B cell (primary cell): ENCODE results near the gene LRRC10B. TPM values are rescaled to one million over a fixed set of nuclear protein-coding genes. Genes with fewer than 3 reads are reported as not detected.
"Not testable (repeated sequence)": the region's sequence is repeated elsewhere in the genome, so short reads cannot be mapped to it uniquely, and the experiment has no call there.

Experiments used
- ATAC-seq: fragments of 200-7000 bp; cut with Tn5 transposase; one replicate; pipeline ENCODE4 v1.10.0; 2021; ENCODE audit warnings: low read depth, mild to moderate bottlenecking, moderate number of reproducible peaks, moderate library complexity
- CTCF ChIA-PET: fragments of 350-600 bp; sonication (Branson Sonifier 250); formaldehyde crosslinking; loops from one replicate; lab custom pipeline; 2021; ENCODE audit warnings: antibody characterized with exemption, inconsistent platforms; lab: Charles Lee
- POLR2A ChIA-PET: fragments of 350-600 bp; sonication (Branson Sonifier 250); formaldehyde crosslinking; loops from one replicate; lab custom pipeline; 2021; ENCODE audit warnings: antibody characterized with exemption; lab: Charles Lee
- DNase-seq: peaks from one replicate; pipeline ENCODE4 v3.0.0; 2013
- H2AFZ ChIP-seq: 2 replicates; pipeline ENCODE4 v1.6.1; 2012; ENCODE audit warnings: mild to moderate bottlenecking, low read depth, low read length; ENCODE audit not compliant: insufficient read depth, poor library complexity, severe bottlenecking
- H3K27ac ChIP-seq, 2 donors: 1 replicate in 1 of 2; 2 replicates in 1 of 2; pipeline ENCODE4 v1.5.1; 2012 to 2013; ENCODE audit warnings: low read length in 2 of 2, mild to moderate bottlenecking in 2 of 2, moderate library complexity in 1 of 2
- H3K27me3 ChIP-seq, 4 experiments: fragments of 200-600 bp in 1 of 4; sonication (generic) in 1 of 4; replicated peaks in 1 of 4; 1 replicate in 2 of 4; 2 replicates in 2 of 4; pipeline versions ENCODE4 v1.6.1 to v1.7.0; 2013 to 2016; ENCODE audit warnings: low read length in 3 of 4, mild to moderate bottlenecking in 2 of 4, mixed read lengths in 1 of 4, moderate library complexity in 1 of 4; ENCODE audit not compliant: insufficient read depth in 4 of 4, control insufficient read depth in 3 of 4; ENCODE audit errors: control extremely low read depth in 1 of 4
- H3K36me3 ChIP-seq, 2 experiments: replicated peaks in 1 of 2; 1 replicate in 1 of 2; 2 replicates in 1 of 2; pipeline versions ENCODE4 v1.6.1 to v1.7.1; 2013; ENCODE audit warnings: low read length in 1 of 2; ENCODE audit not compliant: insufficient read depth in 2 of 2, control insufficient read depth in 1 of 2; ENCODE audit errors: control extremely low read depth in 1 of 2, extremely low read depth in 1 of 2
- H3K4me1 ChIP-seq, 2 donors: fragments of 200-600 bp in 1 of 2; sonication (generic) in 1 of 2; 1 replicate in 1 of 2; 2 replicates in 1 of 2; pipeline versions ENCODE4 v1.5.1 to v1.6.1; 2013 to 2017; ENCODE audit warnings: low read length in 2 of 2; ENCODE audit not compliant: control insufficient read depth in 2 of 2, insufficient read depth in 2 of 2
- H3K4me2 ChIP-seq: replicated peaks from 2 replicates; pipeline ENCODE3; 2012; ENCODE audit warnings: mild to moderate bottlenecking, low read depth, low read length; ENCODE audit not compliant: poor library complexity, severe bottlenecking
- H3K4me3 ChIP-seq, 5 experiments: fragments of 200-600 bp in 1 of 5; sonication (generic) in 1 of 5; 1 replicate in 3 of 5; 2 replicates in 2 of 5; pipeline versions ENCODE4 v1.5.1 to v1.7.0; 2011 to 2016; ENCODE audit warnings: low read length in 4 of 5, mild to moderate bottlenecking in 4 of 5, low read depth in 2 of 5, control low read depth in 1 of 5, moderate library complexity in 1 of 5; ENCODE audit not compliant: insufficient read depth in 1 of 5; ENCODE audit errors: control extremely low read depth in 1 of 5, extremely low read depth in 1 of 5
- H3K79me2 ChIP-seq: fragments of 200-600 bp; sonication (generic); one replicate; pipeline ENCODE4 v1.6.0; 2016; ENCODE audit warnings: low read length; ENCODE audit not compliant: control insufficient read depth, insufficient read depth
- H3K9ac ChIP-seq: fragments of 200-600 bp; sonication (generic); 2 replicates; pipeline ENCODE4 v1.6.1; 2017; ENCODE audit warnings: mild to moderate bottlenecking, low read length, moderate library complexity
- H3K9me3 ChIP-seq, 3 donors: one replicate each; pipeline versions ENCODE4 v1.6.1 to v1.7.1; 2013; ENCODE audit warnings: low read length in 2 of 3; ENCODE audit not compliant: control insufficient read depth in 2 of 3, insufficient read depth in 1 of 3; ENCODE audit errors: control extremely low read depth in 1 of 3
- H4K20me1 ChIP-seq: 2 replicates; pipeline ENCODE4 v1.6.0; 2012; ENCODE audit warnings: mild to moderate bottlenecking, low read length; ENCODE audit not compliant: insufficient read depth, control insufficient read depth, poor library complexity, severe bottlenecking
- H3K27ac Mint-ChIP-seq: one replicate; pipeline ENCODE4 v1.8.0; 2021; ENCODE audit warnings: mixed read lengths
- H3K27me3 Mint-ChIP-seq: one replicate; pipeline ENCODE4 v1.8.0; 2021; ENCODE audit warnings: mixed read lengths
- H3K4me1 Mint-ChIP-seq: one replicate; pipeline ENCODE4 v1.8.0; 2021; ENCODE audit warnings: mixed read lengths
- H3K4me3 Mint-ChIP-seq: one replicate; pipeline ENCODE4 v1.8.0; 2021; ENCODE audit warnings: mixed read lengths
- H3K9me3 Mint-ChIP-seq: one replicate; pipeline ENCODE4 v1.8.0; 2022; ENCODE audit warnings: mixed read lengths; ENCODE audit not compliant: insufficient read depth
- EZH2 ChIP-seq: IDR thresholded peaks from 2 replicates; pipeline ENCODE4 v1.6.1; 2012; ENCODE audit warnings: borderline replicate concordance, low read depth, mild to moderate bottlenecking, moderate library complexity, low read length; ENCODE audit not compliant: insufficient read depth, poor library complexity, severe bottlenecking
- WGBS: methylation state at CpG from one replicate; pipeline ENCODE4 v1.1.5; 2013; ENCODE audit warnings: missing lambda C conversion rate; ENCODE audit not compliant: insufficient coverage; 5-methylcytosine and 5-hydroxymethylcytosine counted together
- intact Hi-C: fragments of 100-400 bp; cut with micrococcal nuclease; formaldehyde crosslinking; loops from one replicate; pipeline ENCODE4 v1.10.0; 2022
- polyA plus RNA-seq: library from polyadenylated mRNA; depleted of rRNA; stranded (reverse); fragments of >200 nt; gene quantifications from 2 replicates; pipeline ENCODE4 v1.2.3, GENCODE V29; 2012
- total RNA-seq, 2 donors: library from RNA; stranded (reverse); fragments of 120-200 nt in 1 of 2; gene quantifications; 1 replicate in 1 of 2; 2 replicates in 1 of 2; pipeline versions ENCODE4 v1.2.3 to v1.2.4, GENCODE V29; 2013 to 2022
- TF ChIP-seq, protein P1 (sequence below): fragments of 200-600 bp; IDR thresholded peaks from one replicate; pipeline ENCODE4 v1.8.0; 2022; ENCODE audit warnings: antibody characterized with exemption, mild to moderate bottlenecking

Gene LRRC10B
- total and polyA plus RNA-seq, 2 donors (not counting 1 experiment from before 2014, with no cell fraction given) = 0.15 TPM; not detected in 1

DNA sequence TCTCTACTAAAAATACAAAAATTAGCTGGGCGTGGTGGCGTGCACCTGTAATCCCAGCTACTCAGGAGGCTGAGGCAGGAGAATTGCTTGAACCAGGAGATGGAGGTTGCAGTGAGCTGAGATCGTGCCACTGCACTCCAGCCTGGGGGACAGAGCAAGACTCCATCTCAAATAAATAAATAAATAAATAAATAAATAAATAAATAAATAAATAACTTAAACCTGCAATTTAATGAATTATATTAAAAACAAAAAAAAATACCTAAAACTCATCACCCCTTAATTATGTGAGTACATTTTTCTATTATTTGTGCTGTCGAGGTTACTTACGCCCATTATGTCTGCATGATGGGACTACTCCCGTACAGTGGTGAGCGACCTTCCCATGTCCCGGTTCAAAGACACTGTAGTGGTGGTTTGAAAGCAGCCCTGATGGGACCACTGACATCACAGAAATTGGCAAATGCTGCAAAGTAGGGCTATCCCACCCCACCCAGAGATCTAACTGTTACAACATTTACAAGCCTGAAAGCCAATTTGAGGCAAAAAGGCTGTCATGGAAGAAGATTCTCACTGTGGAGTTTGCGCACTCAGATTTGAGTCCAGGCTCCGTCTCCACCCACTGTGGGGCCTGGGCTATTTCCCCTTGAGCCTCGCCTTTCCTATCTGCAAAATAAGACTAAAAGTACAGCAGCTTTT is 29.0 kb upstream of the LRRC10B start:
- H3K27me3 Mint-ChIP-seq = peaks cover 11% of the 10 kb centered on the region

DNA sequence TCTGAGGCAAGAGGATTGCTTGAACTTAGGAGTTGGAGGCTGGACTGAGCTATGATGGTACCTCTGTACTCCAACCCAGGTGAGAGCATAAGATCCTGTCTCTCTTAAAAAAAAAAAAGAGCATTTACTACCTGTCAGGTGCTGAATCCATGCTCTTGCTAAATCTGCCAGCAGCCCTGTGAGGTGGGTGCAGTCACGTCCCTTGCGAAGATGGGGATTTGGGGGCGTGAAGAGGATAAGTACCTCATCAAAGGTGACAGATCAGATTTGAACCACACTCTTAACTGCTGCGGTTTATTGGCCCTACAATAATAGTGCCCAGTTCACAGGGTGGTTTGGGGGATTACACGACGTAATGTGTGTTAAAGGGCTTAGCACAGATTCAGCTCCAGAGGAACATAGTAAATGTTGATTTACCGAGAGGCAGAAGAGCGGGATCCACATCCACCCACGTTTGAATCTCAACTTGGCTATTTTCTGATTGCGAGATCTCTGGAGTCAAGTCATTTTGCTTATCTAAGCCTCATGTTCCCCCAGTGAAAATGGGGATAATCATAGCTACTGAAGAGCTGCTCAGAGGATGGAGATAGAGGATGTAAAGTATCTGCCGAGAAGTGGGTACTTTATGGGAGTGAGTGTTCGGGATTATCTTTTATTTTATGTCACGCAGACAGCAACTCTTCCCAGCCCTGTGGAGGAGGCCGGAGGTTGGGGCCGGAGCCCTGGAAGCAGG is 28.1 kb upstream of the LRRC10B start:
- WGBS = 94% methylated on average over 14 of the region's 15 CpGs
- TF ChIP-seq EZH2 = no peak
- TF ChIP-seq, protein P1, sequence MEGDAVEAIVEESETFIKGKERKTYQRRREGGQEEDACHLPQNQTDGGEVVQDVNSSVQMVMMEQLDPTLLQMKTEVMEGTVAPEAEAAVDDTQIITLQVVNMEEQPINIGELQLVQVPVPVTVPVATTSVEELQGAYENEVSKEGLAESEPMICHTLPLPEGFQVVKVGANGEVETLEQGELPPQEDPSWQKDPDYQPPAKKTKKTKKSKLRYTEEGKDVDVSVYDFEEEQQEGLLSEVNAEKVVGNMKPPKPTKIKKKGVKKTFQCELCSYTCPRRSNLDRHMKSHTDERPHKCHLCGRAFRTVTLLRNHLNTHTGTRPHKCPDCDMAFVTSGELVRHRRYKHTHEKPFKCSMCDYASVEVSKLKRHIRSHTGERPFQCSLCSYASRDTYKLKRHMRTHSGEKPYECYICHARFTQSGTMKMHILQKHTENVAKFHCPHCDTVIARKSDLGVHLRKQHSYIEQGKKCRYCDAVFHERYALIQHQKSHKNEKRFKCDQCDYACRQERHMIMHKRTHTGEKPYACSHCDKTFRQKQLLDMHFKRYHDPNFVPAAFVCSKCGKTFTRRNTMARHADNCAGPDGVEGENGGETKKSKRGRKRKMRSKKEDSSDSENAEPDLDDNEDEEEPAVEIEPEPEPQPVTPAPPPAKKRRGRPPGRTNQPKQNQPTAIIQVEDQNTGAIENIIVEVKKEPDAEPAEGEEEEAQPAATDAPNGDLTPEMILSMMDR = no peak
- ChIA-PET CTCF (interaction anchor here (1.0 to 6.9 kb wide), 5 partner anchors 25 to 158 kb away, joined by 3 to 62 read pairs (median 3); no protein-coding TSS in a partner anchor), POLR2A (no interaction called here)
- Histone ChIP-seq H3K9me3 (no peaks in the 10 kb centered on the region), H3K27ac (no peak overlapping the region), H3K4me3 (no peak overlapping the region), H3K36me3 (peaks cover 0 to 2% of the 10 kb centered on the region in 2 experiments), H3K27me3 (peaks cover 0 to 15% (median 0%) of the 10 kb centered on the region in 4 experiments), H3K4me2 (no peak overlapping the region), H3K4me1 (peaks cover 0 to 6% of the 10 kb centered on the region in 2 donors), H2AFZ (no peak overlapping the region), H4K20me1 (no peaks in the 10 kb centered on the region), H3K79me2 (no peaks in the 10 kb centered on the region), H3K9ac (no peak overlapping the region)
- Mint-ChIP-seq H3K27me3 (peaks cover 11% of the 10 kb centered on the region), H3K4me3 (no peak overlapping the region), H3K9me3 (no peaks in the 10 kb centered on the region), H3K27ac (no peak overlapping the region), H3K4me1 (peaks cover 2% of the 10 kb centered on the region)
- ATAC-seq (no peak), DNase-seq (no peak)
- intact Hi-C loops = no loop called here

More for the DNA sequence above, 29.0 kb upstream of the LRRC10B start:
- H3K4me3 ChIP-seq, H3K9me3 ChIP-seq, H2AFZ ChIP-seq, H3K4me1 ChIP-seq, H3K9ac ChIP-seq, H3K9me3 Mint-ChIP-seq, H3K4me2 ChIP-seq, ATAC-seq, DNase-seq, H3K27ac ChIP-seq, H3K4me3 Mint-ChIP-seq, H3K36me3 ChIP-seq, H3K27ac Mint-ChIP-seq, H4K20me1 ChIP-seq, H3K79me2 ChIP-seq, POLR2A ChIA-PET, H3K4me1 Mint-ChIP-seq: not testable (repeated sequence)
- CTCF ChIA-PET = interaction anchor here (0.9 to 6.9 kb wide), 5 partner anchors 26 to 159 kb away, joined by 3 to 62 read pairs (median 18); no protein-coding TSS in a partner anchor
- 96% methylated on average over 7 of the region's 11 CpGs for WGBS
- peaks cover 0 to 15% (median 0%) of the 10 kb centered on the region in 4 experiments for H3K27me3 ChIP-seq
- intact Hi-C loops = loop anchor here (2.0 kb wide), 1 partner anchor 253 kb away; no protein-coding TSS in a partner anchor
